OCI-M2 (cell line): ENCODE measurements around the gene NR2E1.

Experiments used
- DNase-seq: peaks from one replicate; lab custom pipeline; 2025; ENCODE audit not compliant: unreplicated experiment; lab: John Stamatoyannopoulos, UW

The NR2E1 gene

GRCh38 chr6:108171291-108171917 is 5.6 kb downstream of the NR2E1 start:
- DNase-seq = no peak

- no peak for DNase-seq
These were observed 6.2 kb downstream of the NR2E1 start for GRCh38 chr6:108171918-108172516.

- DNase-seq = no peak
These were observed 8.8 kb downstream of the NR2E1 start for GRCh38 chr6:108174371-108175175.

GRCh38 chr6:108175176-108175591 is 9.4 kb downstream of the NR2E1 start:
- DNase-seq = no peak

GRCh38 chr6:108175592-108176279 is 9.9 kb downstream of the NR2E1 start:
- no peak for DNase-seq

DNA sequence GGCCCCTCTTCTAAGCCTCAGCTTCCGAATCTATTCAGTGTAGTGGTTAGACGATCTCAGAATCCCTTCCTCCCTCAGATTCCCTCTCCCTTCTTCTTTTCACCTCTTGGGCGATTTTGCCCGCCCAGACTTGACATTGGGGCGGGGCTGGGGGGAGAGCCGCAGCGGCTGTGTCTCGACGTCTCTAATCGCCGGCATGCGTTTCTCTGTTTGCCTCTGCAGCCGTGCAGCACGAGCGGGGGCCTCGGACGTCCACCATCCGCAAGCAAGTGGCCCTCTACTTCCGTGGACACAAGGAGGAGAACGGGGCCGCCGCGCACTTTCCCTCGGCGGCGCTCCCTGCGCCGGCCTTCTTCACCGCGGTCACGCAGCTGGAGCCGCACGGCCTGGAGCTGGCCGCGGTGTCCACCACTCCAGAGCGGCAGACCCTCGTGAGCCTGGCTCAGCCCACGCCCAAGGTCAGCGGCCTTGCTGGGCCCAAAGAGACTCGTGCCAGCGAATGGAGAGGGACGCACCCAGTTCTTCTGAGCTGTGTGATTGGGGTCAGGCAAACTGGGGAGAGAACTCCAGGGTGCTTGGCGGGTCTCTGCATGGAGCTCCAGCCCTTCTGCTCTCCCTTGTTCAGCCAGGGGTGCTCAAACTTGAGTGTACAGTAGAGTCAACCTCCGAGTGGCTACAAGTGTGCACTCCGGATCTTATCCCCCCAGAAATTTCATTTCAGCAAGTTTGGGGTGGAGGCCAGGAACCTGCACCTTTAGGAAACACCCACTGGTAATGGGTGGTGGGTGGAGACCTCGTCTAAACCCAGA is 10.7 kb downstream of the NR2E1 start:
- no peak for DNase-seq

DNA sequence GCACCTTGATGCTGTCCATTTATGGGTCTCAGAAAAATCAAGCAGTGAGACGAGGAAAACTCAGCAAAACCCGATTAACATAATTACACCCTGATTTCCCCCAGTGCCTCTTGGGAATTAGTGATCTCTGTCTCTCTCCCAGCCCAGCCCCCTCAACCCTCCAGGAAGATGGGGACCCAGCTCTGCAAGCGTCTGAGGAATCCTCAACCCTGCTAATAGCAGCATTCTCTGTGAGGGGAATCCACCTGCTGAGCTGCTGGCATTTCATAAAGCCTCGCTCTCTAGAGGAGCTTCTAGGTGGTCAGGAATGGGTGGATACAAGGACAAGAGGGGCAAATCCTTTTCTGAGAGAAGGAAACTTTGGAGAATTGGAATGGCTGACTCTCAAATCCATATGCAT is 13.9 kb downstream of the NR2E1 start:
- DNase-seq = no peak

- DNase-seq = no peak
These were observed 14.4 kb downstream of the NR2E1 start for GRCh38 chr6:108180266-108180665.

DNA sequence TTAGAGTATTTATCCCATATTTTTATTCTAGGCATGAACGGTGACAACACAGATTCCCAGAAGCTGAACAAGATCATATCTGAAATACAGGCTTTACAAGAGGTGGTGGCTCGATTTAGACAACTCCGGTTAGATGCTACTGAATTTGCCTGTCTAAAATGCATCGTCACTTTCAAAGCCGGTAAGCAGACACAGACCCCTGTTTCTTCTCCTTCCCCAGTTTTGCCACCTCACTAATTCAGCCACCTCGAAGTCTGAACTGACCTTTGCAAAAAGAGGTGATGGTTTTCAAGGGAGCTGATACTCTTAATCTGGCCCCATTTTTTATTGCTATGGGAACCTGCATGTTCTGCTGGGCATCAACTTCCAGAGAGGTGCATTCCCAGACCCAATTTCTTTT is 15.0 kb downstream of the NR2E1 start:
- DNase-seq = no peak

GRCh38 chr6:108186226-108186625 is 20.4 kb downstream of the NR2E1 start:
- no peak for DNase-seq

- DNase-seq = no peak
These were observed 21.7 kb downstream of the NR2E1 start for GRCh38 chr6:108187519-108187918.

DNA sequence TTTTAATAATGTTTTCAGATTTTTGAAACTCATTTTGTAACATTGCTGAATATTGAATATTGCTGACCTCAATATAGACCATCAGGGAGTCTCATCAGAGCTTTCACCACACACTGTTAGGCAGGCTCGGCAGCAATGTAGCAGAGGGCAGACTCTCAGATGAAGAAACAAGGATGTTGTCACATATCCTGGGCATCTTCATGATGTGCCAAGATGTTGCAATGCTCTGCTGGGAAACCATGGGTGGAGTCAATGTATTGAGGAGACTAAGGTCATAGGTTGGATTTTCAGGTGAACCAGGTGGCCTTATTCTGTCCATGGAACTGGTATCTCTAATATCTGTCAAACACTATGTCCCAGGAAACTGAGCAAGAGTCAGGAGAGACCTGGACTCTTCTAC is 27.3 kb downstream of the NR2E1 start:
- DNase-seq = no peak

DNA sequence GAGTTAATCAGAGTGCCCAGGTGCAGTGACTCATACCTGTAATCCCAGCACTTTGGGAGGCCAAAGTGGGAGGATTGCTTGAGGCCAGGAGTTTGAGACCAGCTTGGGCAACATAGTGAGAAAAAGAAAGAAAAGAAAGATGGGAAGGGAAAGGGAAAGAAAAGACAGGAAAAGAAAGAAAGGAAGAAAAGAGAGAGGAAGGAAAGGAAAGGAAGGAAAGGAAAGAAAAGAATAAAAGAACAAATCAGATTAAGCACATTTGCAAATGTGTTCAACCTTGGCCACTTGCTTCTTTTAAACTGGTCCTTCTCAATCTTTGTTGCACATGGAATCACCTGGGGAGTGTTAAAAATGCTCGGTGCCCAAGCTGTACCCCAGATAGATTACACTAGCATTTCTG is 28.0 kb downstream of the NR2E1 start:
- DNase-seq = no peak

DNA sequence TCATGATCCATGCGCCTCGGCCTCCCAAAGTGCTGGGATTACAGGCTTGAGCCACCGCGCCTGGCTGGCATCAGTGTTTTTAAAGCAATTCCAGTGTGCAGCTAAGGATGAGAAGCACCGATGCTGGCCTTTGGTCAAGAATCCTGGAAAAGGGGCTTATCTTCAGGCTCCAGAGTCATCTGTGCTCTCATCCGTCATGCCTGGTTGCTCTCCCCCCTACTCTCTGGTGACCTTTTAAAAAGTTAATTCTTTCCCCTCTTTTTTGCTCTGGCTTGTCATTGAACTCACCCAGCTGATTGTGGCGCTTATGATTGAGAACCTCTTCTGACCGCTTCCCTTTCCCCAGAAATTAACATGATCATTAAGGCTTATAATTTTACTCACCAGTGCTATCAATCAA is 28.7 kb downstream of the NR2E1 start:
- no peak for DNase-seq

- DNase-seq = no peak
These were observed 29.4 kb downstream of the NR2E1 start for GRCh38 chr6:108195209-108195608.

- DNase-seq = no peak
These were observed 33.1 kb downstream of the NR2E1 start for GRCh38 chr6:108198761-108199498.

DNA sequence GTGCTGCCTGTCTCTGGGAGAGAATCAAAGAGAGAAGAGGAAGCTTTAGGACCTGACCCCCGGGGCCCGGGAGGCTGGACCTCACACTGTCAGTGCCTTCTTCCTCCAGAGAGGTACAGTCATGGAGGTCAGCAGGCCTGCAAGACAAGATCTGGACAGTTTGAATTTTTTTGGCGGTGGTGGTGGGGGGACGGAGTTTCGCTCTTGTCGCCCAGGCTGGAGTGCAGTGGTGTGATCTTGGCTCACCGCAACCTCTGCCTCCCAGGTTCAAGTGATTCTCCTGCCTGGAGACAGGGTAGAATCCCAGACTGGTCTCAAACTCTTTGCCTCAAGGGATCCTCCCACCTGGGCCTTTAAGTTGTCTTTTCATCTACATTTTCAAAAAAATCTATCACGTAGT is 34.4 kb downstream of the NR2E1 start:
- no peak for DNase-seq

GRCh38 chr6:108200631-108201030 is 34.8 kb downstream of the NR2E1 start:
- DNase-seq = no peak

DNA sequence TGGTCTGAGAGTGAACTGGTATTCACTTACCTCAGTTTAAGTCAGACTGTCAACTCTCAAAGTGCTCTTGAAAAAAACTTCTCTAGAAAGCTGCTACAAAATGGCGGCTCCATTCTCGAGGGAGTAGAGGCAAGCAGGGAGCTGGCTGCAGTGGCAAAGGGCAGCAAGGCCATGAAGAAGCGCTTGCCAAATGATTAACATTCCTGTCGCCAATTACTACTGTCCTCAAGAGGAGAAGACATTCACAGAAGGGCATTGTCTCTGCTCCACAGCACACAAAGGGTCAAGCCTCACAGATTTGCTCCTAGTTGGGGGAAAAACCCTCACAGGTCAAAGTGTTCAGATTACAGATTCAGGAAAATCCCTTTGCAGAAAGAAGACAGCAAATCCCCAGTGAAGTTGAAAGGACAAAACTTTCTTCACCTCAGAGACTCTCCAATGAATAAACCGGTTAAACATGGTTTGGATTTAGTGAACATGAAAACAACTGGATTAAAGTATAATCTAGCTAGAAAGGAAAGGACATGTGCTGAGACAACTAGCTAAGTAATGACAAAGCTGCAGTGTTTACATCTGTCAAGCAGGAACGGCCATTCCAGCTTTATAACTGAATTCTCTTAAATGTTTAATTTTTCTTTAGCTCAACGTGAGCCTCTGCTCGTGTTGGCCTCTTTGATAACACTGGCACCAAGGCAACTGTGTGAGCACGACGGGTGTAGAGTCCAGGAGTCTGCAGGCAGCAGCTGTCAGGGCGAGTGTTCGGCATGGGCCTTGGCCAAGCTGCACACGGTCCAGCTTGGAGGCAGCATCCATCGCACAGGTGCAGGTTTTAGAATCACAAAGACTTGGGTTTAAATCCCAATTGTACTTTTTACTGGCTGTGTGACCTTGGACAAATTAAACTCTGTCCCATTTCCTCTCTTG is 37.6 kb downstream of the NR2E1 start:
- DNase-seq = no peak
